Effector memory CD4-positive, alpha-beta T cell (primary cell): ENCODE measurements around the gene TRIP13.

Source experiments
- DNase-seq, 3 donors: peaks; one replicate each; pipeline ENCODE4 v3.0.0-alpha.2; 2020
- H3K27ac ChIP-seq: 2 replicates; pipeline ENCODE4 v1.7.0; 2013; ENCODE audit warnings: mild to moderate bottlenecking, low read length, moderate library complexity; ENCODE audit not compliant: insufficient read depth, poor library complexity, severe bottlenecking
- H3K27me3 ChIP-seq: replicated peaks from 2 replicates; pipeline ENCODE4 v1.7.0; 2013; ENCODE audit warnings: mild to moderate bottlenecking, low read length; ENCODE audit not compliant: insufficient read depth, control insufficient read depth, poor library complexity, severe bottlenecking
- H3K36me3 ChIP-seq: 2 replicates; pipeline ENCODE4 v1.7.0; 2013; ENCODE audit warnings: mild to moderate bottlenecking, low read length, moderate library complexity; ENCODE audit not compliant: control insufficient read depth, insufficient read depth
- H3K4me1 ChIP-seq: 2 replicates; pipeline ENCODE4 v1.7.0; 2013; ENCODE audit warnings: low read length, mild to moderate bottlenecking; ENCODE audit not compliant: control insufficient read depth, insufficient read depth, poor library complexity, severe bottlenecking
- H3K4me3 ChIP-seq: 2 replicates; pipeline ENCODE4 v1.7.0; 2013; ENCODE audit warnings: low read length, low read depth, mild to moderate bottlenecking; ENCODE audit not compliant: insufficient read depth, poor library complexity, severe bottlenecking
- H3K9me3 ChIP-seq: 2 replicates; pipeline ENCODE4 v1.7.0; 2013; ENCODE audit warnings: mild to moderate bottlenecking, low read length, moderate library complexity; ENCODE audit not compliant: control insufficient read depth

The TRIP13 gene

GRCh38 chr5:966941-967340 lies 74.3 kb downstream of the TRIP13 start:
- Histone ChIP-seq H3K4me1 (peaks cover 4% of the 10 kb centered on the region), H3K4me3 (no peak overlapping the region), H3K27ac (no peak overlapping the region), H3K27me3 (peaks cover 11% of the 10 kb centered on the region), H3K9me3 (no peaks in the 10 kb centered on the region), H3K36me3 (no peaks in the 10 kb centered on the region)
- no peak for DNase-seq
